ENCODE results near the gene NFIB. TPM values are rescaled to one million over a fixed set of nuclear protein-coding genes. Genes with fewer than 3 reads are reported as not detected.

Gene NFIB
- total RNA-seq, 1 donor from 2014 or later: 9.4 TPM

GRCh38 chr9:14314929-14315874, 1.3 kb upstream of the NFIB start:
- peaks cover 24% of the 10 kb centered on the region for H3K4me1 Mint-ChIP-seq (ENCODE audit: low read depth, unreplicated experiment)
- H3K27ac ChIP-seq (ENCODE audit: low read depth, low read length): peak overlapping the region; percentile 78
- no peaks in the 10 kb centered on the region for H4K20me1 ChIP-seq (ENCODE audit: insufficient read depth, low read length)
- DNase-seq (ENCODE audit: low read depth): peak; percentile 77
- peak overlapping the region; percentile 94 for H3K4me3 Mint-ChIP-seq (ENCODE audit: unreplicated experiment)
- peaks cover 54% of the 10 kb centered on the region for H3K79me2 ChIP-seq (ENCODE audit: insufficient read depth, low read length)
- TF ChIP-seq EZH2 (IDR thresholded peaks at IDR 0.05; ENCODE audit: insufficient read depth, low read length) (no peak), CTCF (IDR thresholded peaks at IDR 0.05; ENCODE audit: insufficient read depth, low read depth, low read length) (no peak)
- H3K9me3 Mint-ChIP-seq (ENCODE audit: unreplicated experiment): no peaks in the 10 kb centered on the region
- H3K9ac ChIP-seq (ENCODE audit: low read length): peak overlapping the region; percentile 94
- peak overlapping the region; percentile 65 for H2AFZ ChIP-seq (ENCODE audit: low read depth, low read length)
- peak overlapping the region; percentile 96 for H3K4me2 ChIP-seq (ENCODE audit: low read length)
- H3K4me3 ChIP-seq (ENCODE audit: insufficient read depth, low read depth, low read length): peak overlapping the region; percentile 66
- no peaks in the 10 kb centered on the region for H3K9me3 ChIP-seq (ENCODE audit: insufficient read depth, low read depth, low read length)
- peak overlapping the region; percentile 97 for H3K27ac Mint-ChIP-seq (ENCODE audit: unreplicated experiment)
- no peaks in the 10 kb centered on the region for H3K27me3 ChIP-seq (ENCODE audit: insufficient read depth, low read length)
- peaks cover 15% of the 10 kb centered on the region for H3K4me1 ChIP-seq (ENCODE audit: insufficient read depth, low read length)
- H3K36me3 ChIP-seq (ENCODE audit: insufficient read depth, low read length): no peaks in the 10 kb centered on the region
- peaks cover 2% of the 10 kb centered on the region for H3K27me3 Mint-ChIP-seq (ENCODE audit: low read depth, unreplicated experiment)
- peaks cover 1% of the 10 kb centered on the region for H3K36me3 Mint-ChIP-seq (ENCODE audit: low read depth, unreplicated experiment)
- FAIRE-seq: no peak

DNA sequence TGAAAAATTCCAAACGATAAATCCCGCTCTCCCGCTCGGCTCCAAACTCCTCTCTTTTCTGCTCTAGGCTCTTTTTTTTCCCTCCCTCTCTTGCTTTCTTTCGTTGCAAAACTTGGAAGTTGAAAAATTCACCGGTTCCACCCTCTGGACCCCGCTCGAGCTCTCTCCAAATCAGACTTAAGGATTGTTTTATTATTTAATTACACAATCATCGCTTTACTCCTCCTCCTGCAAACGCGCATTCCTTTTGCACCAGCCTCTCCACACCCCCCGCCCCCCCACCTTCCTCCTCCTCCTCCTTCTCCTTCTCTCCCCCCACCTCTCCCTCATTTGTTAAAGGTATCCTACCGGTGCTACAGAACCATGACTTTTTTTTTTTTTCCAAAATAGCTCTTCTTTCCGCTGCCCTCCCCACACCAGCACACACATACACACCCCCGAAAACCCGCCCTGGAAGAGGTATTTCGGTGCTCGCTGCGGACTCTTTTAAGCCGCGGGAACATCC, 535 bp upstream of the NFIB start:
- Mint-ChIP-seq H3K27ac (ENCODE audit: unreplicated experiment) (peak overlapping the region; percentile 97), H3K36me3 (ENCODE audit: low read depth, unreplicated experiment) (peaks cover 1% of the 10 kb centered on the region), H3K4me3 (ENCODE audit: unreplicated experiment) (peak overlapping the region; percentile 94), H3K27me3 (ENCODE audit: low read depth, unreplicated experiment) (peaks cover 2% of the 10 kb centered on the region), H3K9me3 (ENCODE audit: unreplicated experiment) (no peaks in the 10 kb centered on the region), H3K4me1 (ENCODE audit: low read depth, unreplicated experiment) (peaks cover 26% of the 10 kb centered on the region)
- H3K36me3 ChIP-seq (ENCODE audit: insufficient read depth, low read length): no peaks in the 10 kb centered on the region
- H3K4me1 ChIP-seq (ENCODE audit: insufficient read depth, low read length): peaks cover 17% of the 10 kb centered on the region
- H3K79me2 ChIP-seq (ENCODE audit: insufficient read depth, low read length): peaks cover 61% of the 10 kb centered on the region
- H3K9me3 ChIP-seq (ENCODE audit: insufficient read depth, low read depth, low read length): no peaks in the 10 kb centered on the region
- no peak for FAIRE-seq
- H4K20me1 ChIP-seq (ENCODE audit: insufficient read depth, low read length): no peaks in the 10 kb centered on the region
- peak overlapping the region; percentile 54 for H2AFZ ChIP-seq (ENCODE audit: low read depth, low read length)
- peak overlapping the region; percentile 94 for H3K9ac ChIP-seq (ENCODE audit: low read length)
- H3K4me3 ChIP-seq (ENCODE audit: insufficient read depth, low read depth, low read length): peak overlapping the region; percentile 66
- peak overlapping the region; percentile 78 for H3K27ac ChIP-seq (ENCODE audit: low read depth, low read length)
- H3K4me2 ChIP-seq (ENCODE audit: low read length): peak overlapping the region; percentile 96
- TF ChIP-seq CTCF (IDR thresholded peaks at IDR 0.05; ENCODE audit: insufficient read depth, low read depth, low read length): no peak
- no peak for TF ChIP-seq EZH2 (IDR thresholded peaks at IDR 0.05; ENCODE audit: insufficient read depth, low read length)
- peak; percentile 95 for DNase-seq (ENCODE audit: low read depth)
- H3K27me3 ChIP-seq (ENCODE audit: insufficient read depth, low read length): no peaks in the 10 kb centered on the region
